AG04450 (cell line): ENCODE results near the gene C14orf119. TPM values are rescaled to one million over a fixed set of nuclear protein-coding genes. Genes with fewer than 3 reads are reported as not detected.

Experiments used
- CTCF ChIA-PET: fragments of 300-600, 350-600 bp; formaldehyde crosslinking; extraction: SDS; loops from one replicate; lab custom pipeline; 2022; ENCODE audit warnings: antibody characterized with exemption, inconsistent platforms; lab: Charles Lee
- POLR2A ChIA-PET: fragments of 350-600 bp; formaldehyde crosslinking; extraction: SDS; loops from one replicate; lab custom pipeline; 2021; ENCODE audit warnings: antibody characterized with exemption, inconsistent platforms; lab: Yijun Ruan, JAX
- DNase-seq: peaks from one replicate; pipeline ENCODE4 v3.0.0-alpha.2; 2011; ENCODE audit warnings: low read depth, low spot score
- H3K27ac ChIP-seq: one replicate; pipeline ENCODE4 v1.5.1; 2012; ENCODE audit warnings: low read depth, low read length, control low read depth
- H3K27me3 ChIP-seq: one replicate; pipeline ENCODE4 v1.6.0; 2012; ENCODE audit warnings: low read length; ENCODE audit not compliant: control insufficient read depth, insufficient read depth
- H3K4me3 ChIP-seq: 2 replicates; pipeline ENCODE4 v1.5.1; 2011; ENCODE audit warnings: mild to moderate bottlenecking, low read depth, low read length, control low read depth
- H3K9me3 ChIP-seq: 2 replicates; pipeline ENCODE4 v1.5.1; 2012; ENCODE audit warnings: low read length; ENCODE audit not compliant: control insufficient read depth, insufficient read depth
- CTCF ChIP-seq: IDR thresholded peaks from 2 replicates; pipeline ENCODE4 v1.5.1; 2011; ENCODE audit warnings: low read depth, low read length, control low read depth, inconsistent platforms
- polyA plus RNA-seq: library from polyadenylated mRNA; depleted of rRNA; stranded (reverse); fragments of >200 nt; gene quantifications from 2 replicates; pipeline ENCODE4 v1.2.3, GENCODE V29; 2011

Gene C14orf119
- polyA plus RNA-seq, 1 experiment: 128 TPM

DNA sequence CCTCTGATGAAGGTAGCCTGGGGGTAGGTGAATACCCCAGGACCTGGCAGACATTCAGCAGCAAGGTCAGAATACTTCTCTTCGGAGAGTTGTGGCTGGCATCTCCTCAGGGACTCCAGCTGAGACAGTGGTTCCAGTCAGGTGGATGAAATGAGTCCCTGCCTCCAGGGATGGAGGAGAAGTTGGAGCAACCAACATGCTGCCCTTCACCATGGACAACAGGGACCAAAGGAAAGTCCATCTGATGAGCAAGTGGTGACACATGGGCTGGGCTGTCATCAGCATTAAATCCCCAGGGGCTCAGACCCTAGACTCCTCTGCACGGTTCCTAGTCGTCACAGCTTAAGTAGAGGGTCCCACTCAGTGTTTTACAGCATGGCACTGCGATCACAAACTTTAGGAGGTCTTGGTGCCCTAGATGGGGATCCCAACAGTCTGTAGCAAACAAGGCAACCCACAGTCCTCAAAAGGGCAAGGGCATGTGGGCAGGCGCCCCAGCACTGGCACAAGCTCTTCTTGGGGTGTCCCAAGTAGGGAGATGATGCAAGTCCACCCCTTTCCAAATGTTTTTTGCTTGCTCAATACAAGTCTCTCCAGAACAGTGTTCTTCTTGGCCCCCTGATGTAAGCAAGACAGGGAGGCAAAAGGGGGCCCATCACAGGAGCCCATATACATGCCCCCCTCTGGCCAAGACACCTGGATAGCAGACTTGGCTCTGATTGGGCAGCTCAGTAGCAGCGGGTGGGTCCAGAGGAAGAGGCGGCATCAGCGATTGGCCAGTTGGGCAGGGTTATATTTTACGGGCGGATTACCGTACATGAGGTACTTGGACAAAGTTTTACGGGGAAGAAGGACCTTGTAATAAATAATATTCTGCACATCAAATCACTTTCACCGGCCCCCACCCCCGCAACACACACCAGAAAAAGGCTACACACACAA lies 27.2 kb upstream of the C14orf119 start:
- DNase-seq: no peak
- Histone ChIP-seq H3K9me3 (no peaks in the 10 kb centered on the region), H3K27me3 (no peaks in the 10 kb centered on the region), H3K27ac (no peak overlapping the region), H3K4me3 (peak overlapping the region; percentile 49)
- POLR2A ChIA-PET: interaction anchor here (0.9 to 1.9 kb wide), 7 partner anchors 9 to 239 kb away, joined by 3 to 14 read pairs (median 5); partner anchors contain the start of genes ACIN1, BCL2L2, C14orf119 and CDH24
- no peak for TF ChIP-seq CTCF
- CTCF ChIA-PET: interaction anchor here (0.6 to 5.7 kb wide), 65 partner anchors 9 to 1146 kb away, joined by 3 to 317 read pairs (median 5); partner anchors contain the start of genes ACIN1, AJUBA, C14orf119 and CDH24

DNA sequence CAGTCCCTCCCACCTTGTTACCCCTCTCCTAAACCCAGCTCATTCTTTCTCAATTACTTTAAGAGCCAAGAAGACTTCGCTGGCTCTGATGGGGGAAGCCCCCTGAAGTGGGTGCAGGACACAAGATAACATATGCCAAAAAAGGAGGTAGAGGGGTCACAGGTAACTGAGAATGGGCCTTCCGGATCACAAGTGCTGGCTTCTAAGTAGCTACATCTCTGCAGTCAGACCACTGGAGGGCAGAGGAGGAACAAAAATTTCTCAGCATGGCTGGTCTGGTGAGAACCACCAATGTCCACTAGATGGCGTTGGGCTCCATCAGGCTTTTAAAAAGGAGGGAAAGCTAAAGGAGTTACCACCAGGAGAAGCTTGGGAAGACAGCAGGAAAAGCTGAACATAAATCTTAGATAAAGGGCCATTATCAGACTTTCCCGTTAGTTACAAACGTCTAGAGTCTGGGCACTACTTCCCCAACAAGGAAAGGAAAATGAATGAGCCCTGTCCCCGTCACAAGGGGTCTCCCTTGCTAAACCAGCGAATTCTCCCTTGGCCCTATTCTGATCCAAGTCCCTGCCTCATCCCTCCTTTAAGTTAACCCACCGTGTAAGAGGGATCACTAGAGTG lies 26.4 kb upstream of the C14orf119 start:
- Histone ChIP-seq H3K27ac (no peak overlapping the region), H3K4me3 (peak overlapping the region; percentile 49), H3K27me3 (no peaks in the 10 kb centered on the region), H3K9me3 (no peaks in the 10 kb centered on the region)
- ChIA-PET CTCF (interaction anchor here (0.5 to 5.7 kb wide), 65 partner anchors 10 to 1642 kb away, joined by 3 to 317 read pairs (median 5); partner anchors contain the start of genes ACIN1, C14orf119, CDH24 and CHMP4A), POLR2A (interaction anchor here (0.8 to 1.9 kb wide), 8 partner anchors 8 to 238 kb away, joined by 3 to 14 read pairs (median 5); partner anchors contain the start of genes ACIN1, BCL2L2, C14orf119 and CDH24)
- peak; percentile 80 for DNase-seq
- peak; percentile 100 for TF ChIP-seq CTCF

DNA sequence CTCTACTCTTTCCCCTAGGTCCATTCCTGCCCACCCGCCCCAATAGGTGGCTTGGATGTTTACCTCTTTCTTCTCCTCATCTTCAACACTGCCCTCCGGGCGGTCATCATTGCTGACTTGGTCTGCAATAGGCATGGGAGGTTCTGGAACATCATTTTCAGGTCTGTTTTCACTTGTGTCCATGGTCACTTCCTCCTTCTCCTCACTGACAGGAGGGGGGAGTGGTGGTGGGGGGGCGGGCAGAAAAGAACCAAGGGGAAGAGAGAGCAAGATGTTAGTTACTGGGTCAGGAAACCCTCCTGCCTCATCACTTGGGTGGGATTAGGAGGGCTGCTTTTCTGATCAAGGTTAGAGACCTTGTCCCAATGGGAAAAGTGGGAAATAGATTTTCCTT lies 25.9 kb upstream of the C14orf119 start:
- Histone ChIP-seq H3K27me3 (no peaks in the 10 kb centered on the region), H3K27ac (no peak overlapping the region), H3K4me3 (peak overlapping the region; percentile 89), H3K9me3 (no peaks in the 10 kb centered on the region)
- CTCF ChIA-PET: interaction anchor here (0.5 to 5.7 kb wide), 56 partner anchors 10 to 1643 kb away, joined by 3 to 317 read pairs (median 6); partner anchors contain the start of genes ACIN1, C14orf119, CDH24 and CHMP4A
- POLR2A ChIA-PET: interaction anchor here (0.8 to 1.9 kb wide), 8 partner anchors 8 to 83 kb away, joined by 3 to 14 read pairs (median 4); partner anchors contain the start of genes ACIN1, C14orf119 and CDH24
- TF ChIP-seq CTCF: no peak
- no peak for DNase-seq

- no peaks in the 10 kb centered on the region for H3K27me3 ChIP-seq
- no peaks in the 10 kb centered on the region for H3K9me3 ChIP-seq
- peak overlapping the region; percentile 47 for H3K27ac ChIP-seq
- no peak for TF ChIP-seq CTCF
- peak overlapping the region; percentile 89 for H3K4me3 ChIP-seq
- CTCF ChIA-PET: interaction anchor here (0.9 to 2.8 kb wide), 9 partner anchors 8 to 514 kb away, joined by 3 to 22 read pairs (median 8); partner anchors contain the start of genes ACIN1, C14orf119 and CDH24
- POLR2A ChIA-PET: interaction anchor here (0.6 to 2.0 kb wide), 4 partner anchors 13 to 75 kb away, joined by 3 to 28 read pairs (median 4); partner anchors contain the start of genes ACIN1 and C14orf119
- no peak for DNase-seq
These were observed 24.8 kb upstream of the C14orf119 start for GRCh38 chr14:23070262-23071129.
